Keratinocyte (primary cell): ENCODE data around the gene MPP2. TPM values are rescaled to one million over a fixed set of nuclear protein-coding genes. Genes with fewer than 3 reads are reported as not detected.

ENCODE experiments used
- DNase-seq: peaks from one replicate; pipeline ENCODE4 v3.0.0-alpha.2; 2011; ENCODE audit warnings: low read depth, missing footprints, low spot score
- FAIRE-seq: peaks from 2 replicates; lab custom pipeline; 2011; peaks lifted over from hg19 to GRCh38; lab: Jason Lieb, UNC
- H2AFZ ChIP-seq: 2 replicates; pipeline ENCODE4 v1.6.0; 2012; ENCODE audit warnings: low read length, control low read depth, inconsistent platforms; ENCODE audit not compliant: control insufficient read depth
- H3K27ac ChIP-seq: 2 replicates; pipeline ENCODE4 v1.5.1; 2011; ENCODE audit warnings: low read length; ENCODE audit not compliant: control insufficient read depth, insufficient read depth
- H3K27me3 ChIP-seq: 3 replicates; pipeline ENCODE4 v1.6.0; 2011; ENCODE audit warnings: low read length; ENCODE audit not compliant: control insufficient read depth, insufficient read depth; ENCODE audit errors: extremely low read depth
- H3K36me3 ChIP-seq, 2 experiments: 2 replicates in 1 of 2; 3 replicates in 1 of 2; pipeline ENCODE4 v1.5.1; 2011; ENCODE audit warnings: low read length in 2 of 2, mild to moderate bottlenecking in 1 of 2; ENCODE audit not compliant: control insufficient read depth in 2 of 2, insufficient read depth in 2 of 2; ENCODE audit errors: extremely low read depth in 1 of 2
- H3K4me1 ChIP-seq: 3 replicates; pipeline ENCODE4 v1.5.1; 2011; ENCODE audit warnings: low read length; ENCODE audit not compliant: control insufficient read depth, insufficient read depth; ENCODE audit errors: extremely low read depth
- H3K4me2 ChIP-seq: 3 replicates; pipeline ENCODE4 v1.6.0; 2011; ENCODE audit warnings: low read depth, low read length; ENCODE audit not compliant: control insufficient read depth, insufficient read depth; ENCODE audit errors: extremely low read depth
- H3K4me3 ChIP-seq, 3 experiments: fragments of 200-600 bp in 1 of 3; sonication (generic) in 1 of 3; 2 replicates in 2 of 3; 3 replicates in 1 of 3; pipeline ENCODE4 v1.5.1; 2011 to 2016; ENCODE audit warnings: low read length in 3 of 3, mild to moderate bottlenecking in 3 of 3, control low read depth in 2 of 3, inconsistent platforms in 1 of 3, low read depth in 1 of 3, mixed read lengths in 1 of 3, mixed run types in 1 of 3, moderate library complexity in 1 of 3; ENCODE audit not compliant: control insufficient read depth in 2 of 3, insufficient read depth in 2 of 3; ENCODE audit errors: extremely low read depth in 1 of 3
- H3K79me2 ChIP-seq: 2 replicates; pipeline ENCODE4 v1.6.0; 2012; ENCODE audit warnings: low read length; ENCODE audit not compliant: control insufficient read depth, insufficient read depth
- H3K9ac ChIP-seq: 3 replicates; pipeline ENCODE4 v1.6.0; 2011; ENCODE audit warnings: low read length; ENCODE audit not compliant: control insufficient read depth, insufficient read depth; ENCODE audit errors: extremely low read depth
- H3K9me1 ChIP-seq: 3 replicates; pipeline ENCODE4 v1.6.0; 2011; ENCODE audit warnings: low read length; ENCODE audit not compliant: control insufficient read depth, insufficient read depth; ENCODE audit errors: extremely low read depth
- H3K9me3 ChIP-seq: 2 replicates; pipeline ENCODE4 v1.5.1; 2012; ENCODE audit warnings: low read depth, low read length; ENCODE audit not compliant: control insufficient read depth
- H4K20me1 ChIP-seq: 3 replicates; pipeline ENCODE4 v1.6.0; 2011; ENCODE audit warnings: low read length; ENCODE audit not compliant: control insufficient read depth, insufficient read depth; ENCODE audit errors: extremely low read depth
- CTCF ChIP-seq, 3 experiments: IDR thresholded peaks in 1 of 3; conservative IDR thresholded peaks in 1 of 3; optimal IDR thresholded peaks in 1 of 3; 2 replicates in 2 of 3; 3 replicates in 1 of 3; pipeline versions ENCODE3 to v1.5.1; 2011; ENCODE audit warnings: low read length in 3 of 3, mild to moderate bottlenecking in 3 of 3, moderate library complexity in 2 of 3, control low read depth in 1 of 3, inconsistent platforms in 1 of 3; ENCODE audit not compliant: insufficient read depth in 2 of 3; ENCODE audit errors: extremely low read depth in 1 of 3
- EZH2 ChIP-seq: IDR thresholded peaks from one replicate; pipeline ENCODE4 v1.6.1; 2012; ENCODE audit warnings: inconsistent platforms, mild to moderate bottlenecking, low read length, moderate library complexity
- dilution Hi-C: fragments of 300-500 bp; cut with MboI; formaldehyde crosslinking; loops from one replicate; pipeline ENCODE4 v1.7.0; 2020; ENCODE audit warnings: low sequenced_read_pairs; ENCODE audit not compliant: extremely low pct_ligation_motif_present
- polyA plus RNA-seq, 5 experiments: library from polyadenylated mRNA; depleted of rRNA in 3 of 5; stranded (reverse) in 3 of 5; stranded (forward) in 1 of 5; unstranded in 1 of 5; fragments of >200 nt; gene quantifications; 1 replicate in 1 of 5; 2 replicates in 3 of 5; 3 replicates in 1 of 5; pipeline versions ENCODE4 v1.2.1 to v1.2.3, GENCODE V29; 2011 to 2012; ENCODE audit warnings: missing spikeins in 2 of 5, low read depth in 1 of 5, low replicate concordance in 1 of 5

The MPP2 gene
- polyA plus RNA-seq, 1 donor (not counting 4 experiments of a cell fraction or from before 2014, with no cell fraction given) = 0.12 TPM

- peaks cover 11% of the 10 kb centered on the region for H3K27me3 ChIP-seq
- no peak for TF ChIP-seq CTCF (optimal IDR thresholded peaks at IDR 0.05 in 1 of 3, IDR thresholded peaks at IDR 0.05 in 1 of 3, conservative IDR thresholded peaks at IDR 0.05 in 1 of 3; ENCODE audit: extremely low read depth in 1 of 3, insufficient read depth in 2 of 3, low read length in 3 of 3)
- no peak for TF ChIP-seq EZH2
- H2AFZ ChIP-seq = no peak overlapping the region
- H4K20me1 ChIP-seq = no peaks in the 10 kb centered on the region
- no peaks in the 10 kb centered on the region for H3K9me1 ChIP-seq
- no peak overlapping the region for H3K27ac ChIP-seq
- no peak overlapping the region for H3K9ac ChIP-seq
- H3K4me2 ChIP-seq = no peak overlapping the region
- no peaks in the 10 kb centered on the region for H3K79me2 ChIP-seq
- dilution Hi-C loops = no loop called here
- no peaks in the 10 kb centered on the region for H3K9me3 ChIP-seq
- DNase-seq (no peak), FAIRE-seq (peak; percentile 5)
- H3K36me3 ChIP-seq = no peaks in the 10 kb centered on the region
- no peak overlapping the region for H3K4me3 ChIP-seq
- peaks cover 3% of the 10 kb centered on the region for H3K4me1 ChIP-seq
Observed at GRCh38 chr17:43936434-43936833, 29.1 kb upstream of the MPP2 start.

GRCh38 chr17:43935926-43936261 is 28.6 kb upstream of the MPP2 start:
- H2AFZ ChIP-seq = no peak overlapping the region
- dilution Hi-C loops = no loop called here
- no peak overlapping the region for H3K27ac ChIP-seq
- DNase-seq (no peak), FAIRE-seq (no peak)
- no peaks in the 10 kb centered on the region for H3K36me3 ChIP-seq
- H4K20me1 ChIP-seq = no peaks in the 10 kb centered on the region
- H3K9me1 ChIP-seq = no peaks in the 10 kb centered on the region
- H3K4me2 ChIP-seq = no peak overlapping the region
- H3K27me3 ChIP-seq = peaks cover 11% of the 10 kb centered on the region
- H3K4me1 ChIP-seq = peaks cover 3% of the 10 kb centered on the region
- TF ChIP-seq EZH2 (no peak), CTCF (optimal IDR thresholded peaks at IDR 0.05 in 1 of 3, IDR thresholded peaks at IDR 0.05 in 1 of 3, conservative IDR thresholded peaks at IDR 0.05 in 1 of 3; ENCODE audit: extremely low read depth in 1 of 3, insufficient read depth in 2 of 3, low read length in 3 of 3) (no peak)
- no peak overlapping the region for H3K9ac ChIP-seq
- H3K9me3 ChIP-seq = no peaks in the 10 kb centered on the region
- H3K79me2 ChIP-seq = no peaks in the 10 kb centered on the region
- no peak overlapping the region for H3K4me3 ChIP-seq
